KMS-11 (cell line): ENCODE results near the gene PIEZO2.
A peak's percentile ranks its signal among the peaks of the same experiment; 100 is the strongest.

ENCODE experiments used
- H2AFZ ChIP-seq: fragments of 200-600 bp; sonication (generic); 2 replicates; pipeline ENCODE4 v1.6.1; 2016; ENCODE audit warnings: antibody characterized with exemption, mixed run types, low read depth
- H3K27ac ChIP-seq: fragments of 200-600 bp; sonication (generic); 2 replicates; pipeline ENCODE4 v1.6.1; 2016; ENCODE audit warnings: mild to moderate bottlenecking, mixed run types
- H3K27me3 ChIP-seq: fragments of 200-600 bp; sonication (generic); 2 replicates; pipeline ENCODE4 v1.6.1; 2017; ENCODE audit warnings: mild to moderate bottlenecking, low read depth, mixed run types, moderate library complexity; ENCODE audit not compliant: insufficient read depth
- H3K36me3 ChIP-seq: fragments of 200-600 bp; sonication (generic); 2 replicates; pipeline ENCODE4 v1.6.1; 2017; ENCODE audit warnings: mild to moderate bottlenecking, mixed run types; ENCODE audit not compliant: insufficient read depth
- H3K4me1 ChIP-seq: fragments of 200-600 bp; sonication (generic); 2 replicates; pipeline ENCODE4 v1.6.1; 2016; ENCODE audit warnings: mild to moderate bottlenecking, low read depth, mixed run types; ENCODE audit not compliant: poor library complexity, severe bottlenecking
- H3K4me2 ChIP-seq: fragments of 200-600 bp; sonication (generic); 2 replicates; pipeline ENCODE4 v1.7.0; 2016; ENCODE audit warnings: mild to moderate bottlenecking, mixed run types
- H3K4me3 ChIP-seq: fragments of 200-600 bp; sonication (generic); IDR thresholded peaks from 2 replicates; pipeline ENCODE4 v1.6.1; 2017; ENCODE audit warnings: low read depth, low read length, mixed read lengths; ENCODE audit not compliant: insufficient read depth
- H3K79me2 ChIP-seq: fragments of 200-600 bp; sonication (generic); 2 replicates; pipeline ENCODE4 v1.6.1; 2016; ENCODE audit warnings: low read depth, mixed run types; ENCODE audit not compliant: insufficient read depth
- H3K9ac ChIP-seq: fragments of 200-600 bp; sonication (generic); 2 replicates; pipeline ENCODE4 v1.6.1; 2016; ENCODE audit warnings: mild to moderate bottlenecking, mixed run types
- H4K20me1 ChIP-seq: fragments of 200-600 bp; sonication (generic); 2 replicates; pipeline ENCODE4 v1.6.1; 2016; ENCODE audit warnings: mild to moderate bottlenecking, mixed run types; ENCODE audit not compliant: insufficient read depth
- CTCF ChIP-seq: fragments of 200-600 bp; sonication (generic); conservative IDR thresholded peaks from 2 replicates; pipeline ENCODE4 v1.6.1; 2017; ENCODE audit warnings: low read depth, mild to moderate bottlenecking, antibody characterized with exemption, low read length, moderate library complexity, mixed read lengths

PIEZO2 gene

DNA sequence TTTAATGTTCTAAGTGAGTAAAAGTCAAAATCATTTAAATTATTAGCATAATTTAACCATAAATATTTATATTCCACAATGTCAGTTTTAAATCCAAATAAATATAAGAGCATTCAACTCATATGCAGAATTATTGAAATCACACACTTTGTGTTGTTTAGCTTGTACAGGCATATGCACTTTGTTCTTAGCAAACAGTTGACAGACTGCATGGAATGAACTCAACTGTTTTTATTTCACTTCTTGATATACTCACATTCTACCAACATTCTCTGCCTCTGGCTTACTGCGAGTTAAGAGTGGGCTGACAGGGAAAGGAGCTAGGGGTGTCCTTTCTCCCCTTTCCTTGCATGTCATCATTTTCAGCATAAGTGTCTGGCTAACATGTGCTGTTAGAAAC is 7.6 kb upstream of the PIEZO2 start:
- Histone ChIP-seq H3K27me3 (no peaks in the 10 kb centered on the region), H2AFZ (no peak overlapping the region), H3K4me3 (no peak overlapping the region), H3K4me1 (peaks cover 41% of the 10 kb centered on the region), H3K36me3 (no peaks in the 10 kb centered on the region), H4K20me1 (no peaks in the 10 kb centered on the region), H3K27ac (no peak overlapping the region), H3K4me2 (no peak overlapping the region), H3K79me2 (no peaks in the 10 kb centered on the region), H3K9ac (no peak overlapping the region)
- TF ChIP-seq CTCF, result no peak

- no peak overlapping the region for H3K4me3 ChIP-seq
- no peak overlapping the region for H3K27ac ChIP-seq
- H3K79me2 ChIP-seq, result no peaks in the 10 kb centered on the region
- no peak for TF ChIP-seq CTCF
- no peaks in the 10 kb centered on the region for H3K36me3 ChIP-seq
- no peak overlapping the region for H3K9ac ChIP-seq
- no peaks in the 10 kb centered on the region for H3K27me3 ChIP-seq
- no peaks in the 10 kb centered on the region for H4K20me1 ChIP-seq
- H3K4me1 ChIP-seq, result peaks cover 48% of the 10 kb centered on the region
- no peak overlapping the region for H2AFZ ChIP-seq
- H3K4me2 ChIP-seq, result no peak overlapping the region
These were observed 5.8 kb upstream of the PIEZO2 start for GRCh38 chr18:11155034-11155759.

GRCh38 chr18:11154368-11154989 is 5.1 kb upstream of the PIEZO2 start:
- no peak overlapping the region for H3K4me2 ChIP-seq
- TF ChIP-seq CTCF, result peak; percentile 74
- H3K4me1 ChIP-seq, result peaks cover 46% of the 10 kb centered on the region
- H2AFZ ChIP-seq, result no peak overlapping the region
- H4K20me1 ChIP-seq, result no peaks in the 10 kb centered on the region
- no peak overlapping the region for H3K4me3 ChIP-seq
- H3K9ac ChIP-seq, result no peak overlapping the region
- no peak overlapping the region for H3K27ac ChIP-seq
- no peaks in the 10 kb centered on the region for H3K79me2 ChIP-seq
- H3K27me3 ChIP-seq, result no peaks in the 10 kb centered on the region
- no peaks in the 10 kb centered on the region for H3K36me3 ChIP-seq

DNA sequence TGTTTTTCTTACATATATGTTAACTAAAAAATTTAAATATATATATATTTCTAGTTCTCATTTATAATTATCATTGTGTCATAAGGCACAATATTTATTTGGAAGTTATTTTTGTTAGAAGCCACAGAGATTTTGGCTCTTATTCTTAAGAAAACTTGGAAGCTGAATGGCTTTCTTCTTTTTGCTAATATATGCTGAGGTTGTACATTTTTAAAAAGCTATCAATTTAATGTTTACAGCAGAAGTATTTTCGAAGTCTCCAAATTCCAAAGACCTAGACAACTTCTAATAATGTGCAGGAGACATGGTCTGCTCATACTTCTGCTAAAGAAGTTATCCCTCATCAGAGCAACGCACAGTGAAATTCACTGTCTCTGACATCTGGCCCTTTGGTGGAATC is 3.7 kb upstream of the PIEZO2 start:
- Histone ChIP-seq H2AFZ (no peak overlapping the region), H3K79me2 (no peaks in the 10 kb centered on the region), H3K4me2 (no peak overlapping the region), H3K4me3 (no peak overlapping the region), H3K4me1 (peaks cover 44% of the 10 kb centered on the region), H3K9ac (no peak overlapping the region), H4K20me1 (no peaks in the 10 kb centered on the region), H3K27me3 (no peaks in the 10 kb centered on the region), H3K27ac (no peak overlapping the region), H3K36me3 (no peaks in the 10 kb centered on the region)
- TF ChIP-seq CTCF, result no peak
